Kidney epithelial cell (primary cell): ENCODE results near the gene ADK. TPM values are rescaled to one million over a fixed set of nuclear protein-coding genes. Genes with fewer than 3 reads are reported as not detected.

Experiments
- DNase-seq: peaks from one replicate; pipeline ENCODE4 v3.0.0-alpha.2; 2010; ENCODE audit warnings: low read depth
- H3K27me3 ChIP-seq: 2 replicates; pipeline ENCODE4 v1.6.0; 2011; ENCODE audit warnings: low read length; ENCODE audit not compliant: control insufficient read depth, insufficient read depth
- H3K36me3 ChIP-seq: 2 replicates; pipeline ENCODE4 v1.5.1; 2011; ENCODE audit warnings: low read length; ENCODE audit not compliant: control insufficient read depth, insufficient read depth
- H3K4me3 ChIP-seq: 2 replicates; pipeline ENCODE4 v1.5.1; 2011; ENCODE audit warnings: low read depth, mild to moderate bottlenecking, control low read depth, low read length
- total RNA-seq: library from RNA; depleted of rRNA; stranded (reverse); fragments of >200 nt; gene quantifications from 2 replicates; pipeline ENCODE4 v1.2.3, GENCODE V29; 2015
- TF ChIP-seq, protein P1 (sequence below): IDR thresholded peaks from 2 replicates; pipeline ENCODE4 v1.5.1; 2011; ENCODE audit warnings: mild to moderate bottlenecking, moderate library complexity, low read length, control low read depth, inconsistent platforms; ENCODE audit not compliant: insufficient read depth, poor library complexity, severe bottlenecking

ADK gene
- total RNA-seq, 1 donor from 2014 or later: 43.6 TPM

DNA sequence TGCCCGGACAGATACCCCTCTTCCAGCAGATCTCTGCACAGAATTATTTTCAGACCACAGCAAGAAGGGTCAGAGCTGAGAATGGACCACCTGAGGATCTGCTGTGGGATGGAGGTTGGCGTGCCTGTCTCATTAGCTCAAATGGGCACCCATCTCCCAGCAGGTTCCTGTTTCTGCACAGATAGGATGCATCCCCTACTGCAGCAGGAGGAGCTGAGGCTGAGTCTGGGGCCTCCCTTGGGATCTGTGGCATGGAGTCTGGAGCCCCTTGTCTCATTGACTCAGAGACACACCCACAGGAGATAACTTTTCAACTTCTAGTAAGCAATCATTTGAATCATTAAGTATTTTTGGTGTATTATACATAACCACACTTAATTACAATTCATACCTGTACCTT is 212.7 kb downstream of the ADK start:
- Histone ChIP-seq H3K27me3 (no peaks in the 10 kb centered on the region), H3K4me3 (no peak overlapping the region), H3K36me3 (peaks cover 1% of the 10 kb centered on the region)
- TF ChIP-seq, protein P1, sequence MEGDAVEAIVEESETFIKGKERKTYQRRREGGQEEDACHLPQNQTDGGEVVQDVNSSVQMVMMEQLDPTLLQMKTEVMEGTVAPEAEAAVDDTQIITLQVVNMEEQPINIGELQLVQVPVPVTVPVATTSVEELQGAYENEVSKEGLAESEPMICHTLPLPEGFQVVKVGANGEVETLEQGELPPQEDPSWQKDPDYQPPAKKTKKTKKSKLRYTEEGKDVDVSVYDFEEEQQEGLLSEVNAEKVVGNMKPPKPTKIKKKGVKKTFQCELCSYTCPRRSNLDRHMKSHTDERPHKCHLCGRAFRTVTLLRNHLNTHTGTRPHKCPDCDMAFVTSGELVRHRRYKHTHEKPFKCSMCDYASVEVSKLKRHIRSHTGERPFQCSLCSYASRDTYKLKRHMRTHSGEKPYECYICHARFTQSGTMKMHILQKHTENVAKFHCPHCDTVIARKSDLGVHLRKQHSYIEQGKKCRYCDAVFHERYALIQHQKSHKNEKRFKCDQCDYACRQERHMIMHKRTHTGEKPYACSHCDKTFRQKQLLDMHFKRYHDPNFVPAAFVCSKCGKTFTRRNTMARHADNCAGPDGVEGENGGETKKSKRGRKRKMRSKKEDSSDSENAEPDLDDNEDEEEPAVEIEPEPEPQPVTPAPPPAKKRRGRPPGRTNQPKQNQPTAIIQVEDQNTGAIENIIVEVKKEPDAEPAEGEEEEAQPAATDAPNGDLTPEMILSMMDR: no peak
- DNase-seq: no peak

DNA sequence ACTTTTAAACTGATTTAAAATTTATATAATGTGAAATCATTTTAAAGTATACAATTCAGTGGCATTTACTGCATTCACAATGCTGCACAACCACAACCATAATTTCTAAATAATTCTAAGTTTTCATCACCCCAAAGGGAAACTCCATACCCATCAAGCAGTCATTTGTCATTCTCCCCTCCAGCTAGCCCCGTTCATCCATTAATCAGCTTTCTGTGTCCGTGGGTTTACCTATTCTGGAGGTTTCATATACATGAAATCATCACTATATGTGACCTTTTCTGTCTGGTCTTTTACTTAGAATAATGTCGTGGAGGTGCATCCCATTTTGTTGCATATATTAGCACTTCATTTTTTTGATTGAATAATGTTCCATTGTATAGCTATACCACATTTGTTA is 214.1 kb downstream of the ADK start:
- Histone ChIP-seq H3K36me3 (peaks cover 1% of the 10 kb centered on the region), H3K4me3 (no peak overlapping the region), H3K27me3 (no peaks in the 10 kb centered on the region)
- TF ChIP-seq, protein P1: no peak
- DNase-seq: no peak

- Histone ChIP-seq H3K36me3 (no peaks in the 10 kb centered on the region), H3K27me3 (no peaks in the 10 kb centered on the region), H3K4me3 (no peak overlapping the region)
- TF ChIP-seq, protein P1: no peak
- no peak for DNase-seq
Measured at GRCh38 chr10:74371696-74372095, 220.7 kb downstream of the ADK start.

- no peaks in the 10 kb centered on the region for H3K36me3 ChIP-seq
- H3K4me3 ChIP-seq: no peak overlapping the region
- no peaks in the 10 kb centered on the region for H3K27me3 ChIP-seq
- TF ChIP-seq, protein P1: no peak
- no peak for DNase-seq
Measured at GRCh38 chr10:74373059-74373458, 222.0 kb downstream of the ADK start.

DNA sequence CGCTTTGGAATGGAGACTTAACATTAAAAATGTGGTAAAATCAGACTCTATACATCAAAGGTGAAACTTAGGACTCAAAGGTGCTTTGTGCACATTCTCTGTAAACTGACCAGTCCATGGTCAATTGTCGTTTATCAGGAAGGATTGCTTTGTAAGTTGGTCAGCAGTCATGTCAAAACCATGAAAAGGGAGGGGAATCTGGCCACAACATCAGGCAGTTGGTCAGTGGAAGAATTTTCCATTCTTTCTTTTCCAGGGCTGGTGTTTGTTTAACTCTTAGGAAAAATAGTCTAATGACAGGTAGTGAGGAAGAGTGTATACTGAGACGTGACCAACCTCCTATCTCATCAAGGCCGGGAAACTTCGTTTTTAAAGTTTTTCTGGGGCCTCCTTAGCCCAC is 226.5 kb downstream of the ADK start:
- Histone ChIP-seq H3K4me3 (no peak overlapping the region), H3K27me3 (no peaks in the 10 kb centered on the region), H3K36me3 (no peaks in the 10 kb centered on the region)
- TF ChIP-seq, protein P1: no peak
- DNase-seq: no peak

- Histone ChIP-seq H3K36me3 (no peaks in the 10 kb centered on the region), H3K4me3 (no peak overlapping the region), H3K27me3 (no peaks in the 10 kb centered on the region)
- DNase-seq: no peak
- TF ChIP-seq, protein P1: no peak
Measured at GRCh38 chr10:74379474-74379873, 228.5 kb downstream of the ADK start.
